HG02973 (cell line): ENCODE data around the gene NTRK2.

Source experiments
- ATAC-seq: cut with Tn5 transposase; IDR thresholded peaks from one replicate; pipeline ENCODE4 v1.9.1; 2021; ENCODE audit warnings: moderate library complexity; ENCODE audit not compliant: unreplicated experiment

The NTRK2 gene

DNA sequence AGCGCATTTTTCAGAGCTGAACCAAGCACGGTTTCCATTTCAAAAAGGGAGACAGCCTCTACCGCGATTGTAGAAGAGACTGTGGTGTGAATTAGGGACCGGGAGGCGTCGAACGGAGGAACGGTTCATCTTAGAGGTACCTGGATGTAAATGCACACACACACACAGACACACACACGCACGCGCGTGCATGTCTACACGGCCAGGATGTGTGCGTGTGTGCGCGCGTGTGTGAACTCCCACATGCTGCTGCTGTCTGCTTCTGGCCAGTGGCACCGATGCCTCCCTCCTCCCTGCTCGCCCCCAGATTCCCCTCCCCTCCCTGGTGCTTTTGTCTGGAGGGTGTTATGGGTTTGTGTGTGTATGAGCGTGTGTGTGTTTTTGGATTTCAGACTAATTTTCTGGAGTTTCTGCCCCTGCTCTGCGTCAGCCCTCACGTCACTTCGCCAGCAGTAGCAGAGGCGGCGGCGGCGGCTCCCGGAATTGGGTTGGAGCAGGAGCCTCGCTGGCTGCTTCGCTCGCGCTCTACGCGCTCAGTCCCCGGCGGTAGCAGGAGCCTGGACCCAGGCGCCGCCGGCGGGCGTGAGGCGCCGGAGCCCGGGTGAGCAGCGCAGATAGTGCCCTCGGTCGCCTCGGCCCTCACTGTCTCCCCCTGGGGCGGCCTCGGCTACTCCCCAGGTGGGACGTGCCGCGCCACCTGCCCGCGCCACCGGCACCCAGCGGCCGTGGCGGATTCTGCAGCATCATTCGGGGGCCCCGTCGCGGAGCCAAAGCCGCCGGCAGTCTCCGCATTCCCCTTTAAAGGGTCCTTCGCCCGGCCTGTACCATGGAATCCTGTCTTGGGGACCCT, at the start of gene NTRK2:
NTRK2 (plus strand) TSS at position 442 of the 850 bp plus-strand sequence. CDS start 1,020 bp downstream, outside the sequence.
- ATAC-seq = no peak

DNA sequence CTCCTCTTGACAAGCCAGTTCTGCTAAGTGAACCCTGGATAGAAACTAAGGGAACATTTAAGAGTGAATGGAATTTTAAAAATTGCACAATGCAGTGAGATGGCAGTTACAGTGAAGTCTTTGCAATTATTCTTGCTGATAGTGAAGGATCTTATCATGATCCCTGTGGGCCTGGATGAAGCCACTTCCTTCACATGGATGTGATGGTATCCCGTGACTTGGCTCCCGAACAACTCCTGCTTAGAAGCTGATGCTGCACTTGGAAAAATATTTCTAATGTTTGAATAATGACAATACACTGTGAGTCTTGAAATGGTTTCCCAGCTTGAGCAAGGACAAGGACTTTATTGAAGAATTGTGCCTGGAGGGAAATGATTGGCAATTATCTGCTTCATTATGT, 49.2 kb upstream of the NTRK2 start:
- no peak for ATAC-seq

DNA sequence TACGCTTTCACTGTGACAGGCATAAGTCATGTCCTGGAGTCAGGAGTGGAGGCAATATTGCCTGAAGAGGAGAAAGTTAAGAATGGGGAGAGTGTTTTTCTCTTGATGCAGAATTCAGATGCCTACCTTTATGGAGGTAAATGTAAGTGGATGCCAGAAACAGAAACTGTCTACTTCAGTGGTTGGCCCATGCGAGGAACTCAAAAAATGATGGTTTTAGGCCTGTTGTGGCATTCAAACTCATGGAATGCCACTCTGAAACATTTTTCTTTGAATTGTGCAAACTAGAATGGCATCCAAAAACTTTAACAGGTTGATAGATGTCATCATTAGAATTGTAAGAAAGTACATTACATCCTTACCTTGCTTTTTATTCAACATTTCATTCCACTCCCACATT, 47.7 kb upstream of the NTRK2 start:
- ATAC-seq = no peak

DNA sequence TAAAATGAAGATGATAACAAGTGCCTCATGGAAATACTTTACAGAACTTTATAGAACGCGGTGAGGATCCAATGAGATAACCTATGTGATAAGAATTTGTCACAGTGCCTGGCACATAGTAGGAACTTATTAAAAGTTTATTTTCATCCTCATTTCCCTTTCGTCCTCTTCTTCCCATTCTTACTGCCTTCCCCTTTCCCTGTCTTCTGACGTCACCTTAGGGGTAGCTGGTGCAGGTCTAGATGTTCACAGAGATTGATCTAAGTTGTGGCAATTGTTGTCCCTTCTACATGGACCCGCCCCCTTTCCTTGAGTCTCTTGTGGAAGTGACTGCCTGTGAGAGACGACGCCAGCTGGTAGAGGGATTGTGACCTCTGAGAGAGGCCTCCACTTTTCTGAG, 46.5 kb upstream of the NTRK2 start:
- no peak for ATAC-seq

DNA sequence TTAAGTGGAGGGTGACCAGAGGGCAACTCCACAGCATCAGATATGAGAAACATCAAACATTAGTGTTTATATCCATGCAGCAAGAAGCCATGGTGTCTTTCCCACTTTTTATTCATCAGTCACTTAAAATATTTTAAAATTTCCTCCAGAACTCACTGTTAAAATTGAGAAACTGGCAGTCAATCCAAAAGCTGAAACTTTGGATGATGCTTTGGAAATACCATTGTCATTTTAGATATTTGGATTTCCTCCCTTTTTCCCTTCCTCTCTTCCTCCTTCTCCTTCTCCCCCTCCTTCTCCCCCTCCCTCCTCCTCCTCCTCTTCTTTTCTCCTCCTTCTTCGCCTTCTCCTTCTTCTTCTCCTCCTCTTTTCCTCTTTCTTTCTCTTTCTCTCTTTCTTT, 33.1 kb upstream of the NTRK2 start:
- ATAC-seq = no peak

DNA sequence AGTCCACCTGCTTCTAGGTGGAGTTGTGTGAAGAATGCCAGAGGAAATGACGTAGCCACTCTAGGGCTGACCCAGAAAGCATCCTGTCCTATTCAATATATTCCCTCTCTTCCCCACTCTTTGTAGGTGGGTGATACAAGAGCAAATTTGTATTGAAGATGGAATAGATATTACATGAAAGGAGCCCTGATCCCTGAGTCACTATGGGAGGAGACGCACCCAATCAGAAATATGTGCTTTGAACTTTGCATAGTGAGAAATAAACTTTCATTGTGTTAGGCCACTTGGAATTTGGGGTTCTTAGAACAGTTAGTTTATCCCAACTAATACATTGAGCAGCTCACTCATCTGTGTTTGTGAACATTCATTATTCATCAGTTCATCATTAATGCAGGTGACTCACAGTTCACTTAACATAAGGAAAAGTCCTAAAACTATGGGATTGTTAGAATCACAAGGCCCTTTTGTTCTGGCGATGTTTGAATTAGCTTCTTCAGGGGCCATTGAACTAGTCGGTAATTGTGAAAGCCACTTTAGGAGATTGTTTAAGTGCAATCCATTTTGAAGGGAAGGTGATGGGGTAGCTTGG, 26.9 kb upstream of the NTRK2 start:
- ATAC-seq = no peak

DNA sequence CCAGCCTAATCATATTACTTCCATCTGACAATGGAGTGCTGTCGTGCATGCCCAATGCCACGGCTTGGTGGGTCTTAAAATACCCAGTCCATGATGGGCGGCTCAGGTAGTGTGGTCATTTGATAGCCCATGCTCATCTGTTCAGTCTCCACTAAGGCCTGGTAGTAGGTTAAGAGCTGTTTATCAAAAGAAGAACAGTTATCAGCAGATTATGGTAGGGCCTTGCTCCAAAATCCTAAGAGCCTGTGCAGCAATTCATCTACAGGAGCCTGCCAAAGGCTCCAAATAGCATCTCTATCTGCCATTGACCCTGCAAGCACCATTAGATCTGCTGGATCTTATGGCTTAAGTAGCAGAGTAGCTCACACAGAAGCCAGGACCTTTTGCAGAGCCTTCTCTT, 21.8 kb upstream of the NTRK2 start:
- no peak for ATAC-seq

DNA sequence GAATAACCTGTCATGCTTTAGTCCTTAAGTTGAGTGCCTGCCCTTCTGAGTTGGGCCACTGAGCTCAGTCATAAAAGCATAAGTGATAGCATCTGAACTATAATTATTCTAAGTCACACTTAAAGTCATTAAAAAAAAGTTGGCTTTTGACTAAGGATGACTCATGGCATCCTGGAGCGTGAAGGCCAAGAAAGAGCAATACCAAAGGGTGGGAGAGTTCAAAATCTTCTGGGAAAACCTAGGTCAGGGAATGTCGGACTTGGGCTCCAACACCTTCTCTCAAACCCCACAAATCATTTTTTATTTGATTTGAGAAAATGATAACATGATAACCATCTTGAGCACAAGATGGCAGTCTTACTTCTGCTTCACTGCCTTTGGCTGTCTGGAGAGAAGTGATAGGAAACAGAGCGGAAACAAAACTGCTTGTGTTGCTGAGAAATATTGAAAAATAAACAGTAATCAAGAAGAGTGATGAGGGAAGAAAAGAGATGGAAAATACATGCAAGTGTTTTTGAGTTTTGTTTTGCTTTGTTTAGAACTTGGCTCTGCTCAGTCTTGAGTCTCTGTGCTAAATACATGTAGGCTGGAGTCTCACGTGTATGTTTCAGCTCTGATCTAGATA, 16.9 kb upstream of the NTRK2 start:
- ATAC-seq = no peak

DNA sequence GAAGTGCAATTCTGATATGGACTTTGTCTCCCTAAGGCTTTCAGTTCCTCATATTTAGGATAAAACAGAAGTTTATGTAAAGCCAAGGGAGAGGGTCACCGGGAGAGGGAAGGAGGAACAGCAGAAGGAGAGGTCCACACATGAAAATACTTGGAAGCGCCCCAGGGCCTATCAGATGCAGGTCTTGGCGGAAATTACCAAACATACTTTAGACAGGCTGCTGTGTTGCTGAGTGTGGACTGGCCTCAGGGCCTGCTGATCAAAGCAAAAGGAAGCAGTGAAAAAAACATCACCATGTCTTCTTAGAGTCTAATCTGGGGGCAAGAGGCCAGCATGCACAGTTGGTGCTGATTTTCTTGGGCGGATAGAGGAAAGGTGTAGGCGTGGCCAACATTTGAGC, 14.1 kb upstream of the NTRK2 start:
- no peak for ATAC-seq

DNA sequence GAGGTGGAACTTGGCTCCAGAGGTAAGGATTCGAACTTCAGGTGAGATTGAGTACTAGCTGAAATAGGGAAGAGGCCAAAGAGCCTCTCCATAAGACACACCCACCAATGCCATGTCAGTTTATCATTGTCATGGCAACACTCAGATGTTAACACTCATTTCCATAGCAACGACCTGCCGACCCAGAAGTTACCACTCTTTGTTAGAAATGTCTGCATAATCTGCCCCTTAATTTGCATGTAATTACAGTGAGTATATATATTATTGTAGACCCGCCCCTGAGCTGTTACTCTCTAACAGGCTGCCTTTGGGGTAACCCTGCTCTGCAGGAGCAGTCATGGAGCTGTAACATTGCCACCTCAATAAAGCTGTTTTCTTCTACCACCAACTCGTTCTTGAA, 10.2 kb upstream of the NTRK2 start:
- ATAC-seq = no peak

DNA sequence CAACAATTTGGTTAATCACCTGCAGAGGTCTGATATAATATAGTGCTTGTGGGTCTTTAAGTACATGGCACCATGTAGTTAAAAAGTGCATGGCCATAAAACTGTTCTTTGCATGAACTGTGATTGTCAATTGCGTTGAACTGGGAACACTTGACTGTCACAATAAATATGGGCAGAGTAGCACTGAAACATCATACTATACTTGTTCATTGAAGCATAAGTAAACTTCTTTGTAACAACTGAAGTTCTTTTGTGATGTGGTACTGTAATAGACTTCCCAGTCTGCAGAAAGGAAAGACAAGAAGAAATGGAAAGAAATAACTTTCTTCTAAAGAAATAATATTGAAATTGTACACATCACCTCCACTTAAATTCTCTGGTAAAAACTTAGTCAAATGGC, 9.8 kb upstream of the NTRK2 start:
- ATAC-seq = no peak

DNA sequence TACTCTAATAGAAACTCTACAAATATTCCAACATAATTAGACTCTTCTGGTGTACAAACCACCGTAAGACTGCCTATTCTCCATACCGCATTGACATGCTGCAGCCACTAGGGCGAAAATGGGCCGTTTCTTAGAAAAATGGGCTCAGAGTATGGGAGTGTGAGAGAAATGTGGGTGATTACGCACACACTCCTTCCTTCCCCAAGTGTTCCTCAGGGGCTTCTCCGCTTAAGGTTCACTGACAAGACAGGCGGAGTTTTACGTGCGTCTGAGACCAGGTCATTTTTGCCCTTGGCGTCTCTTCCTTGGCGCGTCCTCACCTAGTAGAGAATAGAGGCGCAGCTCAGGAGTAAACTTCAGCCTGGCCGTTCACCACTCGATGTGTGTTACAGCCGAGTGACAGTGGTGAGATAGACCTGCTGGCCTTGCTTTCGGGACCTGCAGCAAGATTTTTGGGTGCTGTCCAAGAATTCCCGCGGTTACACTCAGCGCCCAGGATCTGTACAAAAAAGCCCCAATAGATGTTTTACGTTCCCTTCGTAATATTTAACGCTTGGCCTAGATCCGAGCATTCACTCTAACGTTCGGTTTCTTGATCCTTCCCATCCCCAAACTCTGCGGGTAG, 1.8 kb upstream of the NTRK2 start:
- ATAC-seq = no peak

DNA sequence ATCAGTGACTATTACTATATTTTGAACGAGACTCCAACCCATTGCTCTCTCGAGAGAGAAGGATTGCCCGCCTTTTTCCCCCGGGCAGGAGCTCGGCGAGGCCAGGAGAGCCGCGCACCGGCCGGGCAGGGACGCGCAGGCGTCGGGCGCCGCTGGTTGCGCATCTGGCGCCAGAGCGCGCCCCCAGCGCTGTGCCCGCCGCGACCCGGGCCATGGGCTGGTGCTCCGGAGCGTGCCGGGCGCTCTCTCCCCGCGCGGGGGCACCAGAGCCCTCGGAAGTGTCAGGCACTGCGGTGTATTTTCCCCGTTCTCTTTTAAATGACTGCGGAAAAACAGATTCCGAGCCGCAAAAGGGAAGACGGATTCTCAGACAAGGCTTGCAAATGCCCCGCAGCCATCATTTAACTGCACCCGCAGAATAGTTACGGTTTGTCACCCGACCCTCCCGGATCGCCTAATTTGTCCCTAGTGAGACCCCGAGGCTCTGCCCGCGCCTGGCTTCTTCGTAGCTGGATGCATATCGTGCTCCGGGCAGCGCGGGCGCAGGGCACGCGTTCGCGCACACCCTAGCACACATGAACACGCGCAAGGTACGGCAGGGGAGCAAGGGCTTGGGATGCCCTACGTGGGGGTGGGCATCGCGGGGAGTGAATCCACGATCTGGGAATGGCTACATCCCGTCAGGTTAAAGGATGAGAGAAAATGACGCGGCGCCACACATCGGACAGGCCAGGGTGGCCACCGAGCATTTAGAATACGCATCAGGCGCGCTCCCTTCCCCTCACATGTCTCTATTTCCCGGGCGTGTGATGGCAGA, 1.1 kb upstream of the NTRK2 start:
- ATAC-seq = peak; percentile 54

DNA sequence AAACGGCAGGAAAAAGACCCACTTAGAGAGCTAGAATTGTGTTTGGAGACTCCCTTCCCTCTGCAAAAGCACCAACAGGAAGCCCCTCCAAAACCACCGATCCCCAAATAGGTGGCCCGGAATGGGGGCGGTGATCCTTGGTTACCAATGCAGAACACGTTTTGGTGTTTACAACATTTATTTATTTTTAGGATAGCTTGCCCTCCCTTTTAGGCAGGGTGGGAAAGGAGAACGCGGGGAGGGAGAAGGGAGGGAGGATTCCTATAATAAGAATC, 579 bp upstream of the NTRK2 start:
- ATAC-seq = no peak

DNA sequence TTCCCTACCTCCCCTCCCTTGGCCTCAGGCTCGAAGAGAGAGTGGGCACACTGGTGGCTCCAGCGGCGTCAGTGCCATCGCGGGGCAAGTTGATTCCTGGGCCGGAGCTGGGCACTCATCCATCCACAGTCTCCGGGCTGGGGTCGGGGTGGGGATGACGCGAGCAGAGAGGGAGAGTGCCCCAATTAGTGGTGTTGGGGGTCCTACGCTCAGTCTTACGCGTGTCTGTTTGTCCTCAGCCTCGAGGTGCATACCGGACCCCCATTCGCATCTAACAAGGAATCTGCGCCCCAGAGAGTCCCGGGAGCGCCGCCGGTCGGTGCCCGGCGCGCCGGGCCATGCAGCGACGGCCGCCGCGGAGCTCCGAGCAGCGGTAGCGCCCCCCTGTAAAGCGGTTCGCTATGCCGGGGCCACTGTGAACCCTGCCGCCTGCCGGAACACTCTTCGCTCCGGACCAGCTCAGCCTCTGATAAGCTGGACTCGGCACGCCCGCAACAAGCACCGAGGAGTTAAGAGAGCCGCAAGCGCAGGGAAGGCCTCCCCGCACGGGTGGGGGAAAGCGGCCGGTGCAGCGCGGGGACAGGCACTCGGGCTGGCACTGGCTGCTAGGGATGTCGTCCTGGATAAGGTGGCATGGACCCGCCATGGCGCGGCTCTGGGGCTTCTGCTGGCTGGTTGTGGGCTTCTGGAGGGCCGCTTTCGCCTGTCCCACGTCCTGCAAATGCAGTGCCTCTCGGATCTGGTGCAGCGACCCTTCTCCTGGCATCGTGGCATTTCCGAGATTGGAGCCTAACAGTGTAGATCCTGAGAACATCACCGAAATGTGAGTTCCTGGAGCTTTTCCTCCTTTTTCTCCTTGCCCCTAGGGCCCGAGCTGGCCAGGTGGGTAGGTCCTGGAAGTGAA, 861 bp downstream of the NTRK2 start:
- ATAC-seq = no peak

DNA sequence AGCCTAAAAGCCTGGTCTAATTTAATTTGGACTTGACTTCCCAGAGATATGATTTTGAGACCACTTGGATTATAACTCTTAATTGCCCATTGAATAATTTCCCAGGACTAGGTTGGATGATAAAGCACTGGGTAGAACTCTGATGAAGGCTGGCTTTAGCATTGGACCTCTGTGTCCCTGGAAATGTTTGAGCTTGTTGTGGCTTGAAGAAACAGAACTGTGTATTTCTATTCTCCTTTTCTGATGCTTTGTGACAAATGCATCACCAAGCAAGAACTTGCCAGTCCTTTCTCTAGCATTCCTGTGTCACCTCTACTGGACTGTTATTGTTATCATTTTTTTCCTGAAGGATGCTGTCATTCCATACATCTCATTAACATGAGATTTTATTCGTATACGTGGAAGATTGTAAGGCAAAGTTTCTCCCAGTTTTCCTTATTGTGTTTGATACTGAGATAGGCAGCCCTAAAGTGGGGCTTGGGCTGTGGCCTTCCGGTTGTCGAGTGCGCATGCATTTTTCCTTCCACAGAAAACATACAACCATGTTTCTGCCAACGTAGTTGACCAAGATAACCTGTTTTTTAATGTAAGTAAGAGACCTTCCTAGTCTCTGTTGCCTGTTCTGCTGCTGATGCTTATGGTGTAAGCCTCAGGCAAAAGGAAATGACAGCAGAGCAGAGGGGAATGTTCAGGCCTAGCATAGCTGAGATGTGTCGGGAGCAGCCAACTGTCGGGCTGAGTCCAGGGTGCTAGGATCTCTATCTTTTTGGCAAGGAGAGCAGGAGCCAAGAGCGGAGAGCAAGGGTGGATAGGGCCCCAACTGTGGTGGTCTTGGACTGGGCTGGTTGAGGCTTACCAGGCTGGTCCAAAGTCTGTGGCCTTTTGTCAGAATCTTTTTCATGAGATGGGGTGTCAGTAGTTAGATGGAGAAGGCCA, 2.3 kb downstream of the NTRK2 start:
- ATAC-seq = no peak

DNA sequence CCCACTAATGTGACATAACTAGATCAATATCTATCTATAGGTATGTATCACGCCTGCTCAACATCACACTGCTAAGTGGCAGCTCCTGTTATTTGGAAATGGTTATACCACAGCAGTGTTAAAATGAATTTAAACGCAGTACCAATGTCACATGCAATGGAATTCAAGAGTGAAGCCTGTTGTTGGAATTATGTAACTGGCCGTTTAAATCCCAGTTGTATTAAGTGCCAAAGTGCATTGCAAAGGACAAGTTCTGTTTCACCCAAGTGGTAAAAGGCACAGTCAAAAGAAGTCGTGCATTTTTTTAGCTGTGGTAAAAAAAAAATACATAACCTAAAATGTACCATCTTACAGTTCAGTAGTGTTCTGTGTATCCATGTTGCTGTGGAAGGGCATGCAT, 4.3 kb downstream of the NTRK2 start:
- no peak for ATAC-seq

DNA sequence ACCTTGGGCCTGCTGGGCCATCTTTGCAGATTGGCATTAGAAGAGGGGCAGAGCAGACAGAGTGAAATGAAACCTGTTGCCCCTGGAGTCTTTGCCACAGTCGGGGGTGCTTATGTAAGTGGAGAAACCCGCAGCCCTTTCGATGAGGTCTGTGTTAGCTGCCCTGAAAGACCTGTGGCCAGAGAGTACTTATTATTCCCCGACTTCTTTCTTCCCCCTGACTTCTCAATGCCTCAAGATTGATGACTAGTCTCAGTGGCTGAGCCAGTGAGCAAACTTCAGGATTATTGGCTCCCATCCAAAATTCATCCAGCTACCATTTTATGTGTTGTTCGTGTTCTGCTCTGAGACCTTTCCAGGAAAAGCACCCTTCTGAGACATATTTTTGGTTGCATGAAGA, 7.6 kb downstream of the NTRK2 start:
- no peak for ATAC-seq

DNA sequence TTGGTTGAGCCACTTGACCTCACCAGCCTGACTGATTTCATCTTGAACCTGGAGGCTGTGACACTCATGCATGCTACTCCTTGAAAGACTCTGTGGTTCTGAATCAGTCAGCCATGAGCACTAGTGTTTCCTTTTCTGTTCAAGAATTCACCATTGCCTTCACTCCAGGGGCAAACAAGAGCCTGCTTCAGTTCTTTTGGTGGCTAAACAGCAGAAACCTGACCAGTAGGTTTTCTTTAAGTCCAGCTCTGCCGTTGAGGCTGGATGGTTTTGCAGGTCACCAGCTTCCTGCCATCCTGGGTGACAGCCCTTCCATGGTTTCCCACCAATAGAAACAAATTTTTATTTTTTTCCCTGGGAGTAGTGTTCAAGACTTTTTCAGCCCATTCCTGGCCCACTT, 10.0 kb downstream of the NTRK2 start:
- no peak for ATAC-seq
